Caco-2 (cell line): Measurements from ENCODE around the gene RGS17. TPM values are rescaled to one million over a fixed set of nuclear protein-coding genes. Genes with fewer than 3 reads are reported as not detected.

Source experiments
- BruUV-seq: library from RNA; stranded (reverse); fragments of 400-500 nt; replicated peaks from 2 replicates; lab custom pipeline; 2021; lab: Mats Ljungman, UMichigan
- CTCF ChIA-PET: fragments of 300-600 bp; sonication (Branson Sonifier 250); formaldehyde crosslinking; loops from one replicate; lab custom pipeline; 2022; ENCODE audit warnings: antibody characterized with exemption; lab: Charles Lee
- POLR2A ChIA-PET: fragments of 300-600 bp; sonication (Branson Sonifier 250); formaldehyde crosslinking; loops from one replicate; lab custom pipeline; 2022; ENCODE audit warnings: antibody characterized with exemption; lab: Charles Lee
- DNase-seq, 2 experiments: peaks; one replicate each; pipeline versions ENCODE4 v3.0.0 to v3.0.0-alpha.2; 2020 to 2022
- H3K27me3 ChIP-seq: replicated peaks from 2 replicates; pipeline ENCODE4 v1.6.0; 2011; ENCODE audit warnings: low read length; ENCODE audit not compliant: control insufficient read depth, insufficient read depth
- H3K36me3 ChIP-seq: 2 replicates; pipeline ENCODE4 v1.5.1; 2011; ENCODE audit warnings: low read length; ENCODE audit not compliant: control insufficient read depth, insufficient read depth
- H3K4me1 ChIP-seq: fragments of 250-450 bp; sonication (Bioruptor Pico); 2 replicates; pipeline ENCODE4 v1.5.1; 2020; ENCODE audit warnings: mild to moderate bottlenecking
- H3K4me3 ChIP-seq: 2 replicates; pipeline ENCODE4 v1.5.1; 2011; ENCODE audit warnings: low read depth, mild to moderate bottlenecking, control low read depth, low read length
- H3K9me3 ChIP-seq: fragments of 250-450 bp; sonication (Bioruptor Pico); 2 replicates; pipeline ENCODE4 v1.5.1; 2020; ENCODE audit warnings: mild to moderate bottlenecking, moderate library complexity
- H3K27ac Mint-ChIP-seq: one replicate; pipeline ENCODE4 v1.8.0; 2022; ENCODE audit warnings: mixed read lengths; ENCODE audit not compliant: unreplicated experiment
- H3K27me3 Mint-ChIP-seq: one replicate; pipeline ENCODE4 v1.8.0; 2022; ENCODE audit warnings: mixed read lengths; ENCODE audit not compliant: insufficient read depth, unreplicated experiment
- H3K36me3 Mint-ChIP-seq: one replicate; pipeline ENCODE4 v1.8.0; 2022; ENCODE audit warnings: mild to moderate bottlenecking, mixed read lengths; ENCODE audit not compliant: insufficient read depth, unreplicated experiment
- H3K4me1 Mint-ChIP-seq: one replicate; pipeline ENCODE4 v1.8.0; 2022; ENCODE audit warnings: low read depth, mixed read lengths; ENCODE audit not compliant: unreplicated experiment
- H3K4me3 Mint-ChIP-seq: one replicate; pipeline ENCODE4 v1.8.0; 2022; ENCODE audit warnings: mild to moderate bottlenecking, moderate library complexity, mixed read lengths; ENCODE audit not compliant: unreplicated experiment
- H3K9me3 Mint-ChIP-seq: one replicate; pipeline ENCODE4 v1.8.0; 2022; ENCODE audit warnings: mixed read lengths; ENCODE audit not compliant: unreplicated experiment
- CTCF ChIP-seq, 2 experiments: fragments of 200-600 bp in 1 of 2; IDR thresholded peaks; 1 replicate in 1 of 2; 2 replicates in 1 of 2; pipeline versions ENCODE4 v1.5.1 to v1.8.0; 2011 to 2022; ENCODE audit warnings: antibody characterized with exemption in 1 of 2, control low read depth in 1 of 2, inconsistent platforms in 1 of 2, low read depth in 1 of 2, low read length in 1 of 2, mild to moderate bottlenecking in 1 of 2, moderate library complexity in 1 of 2; ENCODE audit not compliant: insufficient read depth in 1 of 2, severe bottlenecking in 1 of 2, unreplicated experiment in 1 of 2
- intact Hi-C: fragments of 100-400 bp; cut with micrococcal nuclease; formaldehyde crosslinking; loops from one replicate; pipeline ENCODE4 v1.10.0; 2022; ENCODE audit not compliant: unreplicated experiment
- total RNA-seq: library from RNA; stranded (reverse); gene quantifications from 2 replicates; pipeline ENCODE4 v1.2.3, GENCODE V29; 2022

RGS17 gene
- total RNA-seq, 1 experiment from 2014 or later = not detected

GRCh38 chr6:153070756-153071155 is 60.3 kb downstream of the RGS17 start:
- no peak for DNase-seq
- no TSS peak for BruUV-seq
- H3K4me3 Mint-ChIP-seq = no peak overlapping the region

GRCh38 chr6:153069897-153070296 is 61.2 kb downstream of the RGS17 start:
- Histone ChIP-seq H3K9me3 (no peaks in the 10 kb centered on the region), H3K4me3 (no peak overlapping the region), H3K27me3 (no peaks in the 10 kb centered on the region), H3K36me3 (no peaks in the 10 kb centered on the region), H3K4me1 (no peaks in the 10 kb centered on the region)
- intact Hi-C loops = no loop called here
- Mint-ChIP-seq H3K27me3 (no peaks in the 10 kb centered on the region), H3K4me1 (no peaks in the 10 kb centered on the region), H3K27ac (no peak overlapping the region), H3K36me3 (no peaks in the 10 kb centered on the region), H3K9me3 (no peaks in the 10 kb centered on the region), H3K4me3 (no peak overlapping the region)
- DNase-seq = no peak
- no peak for TF ChIP-seq CTCF (IDR thresholded peaks at IDR 0.05; ENCODE audit: insufficient read depth in 1 of 2, low read depth in 1 of 2, low read length in 1 of 2, severe bottlenecking in 1 of 2, unreplicated experiment in 1 of 2)
- no TSS peak for BruUV-seq
- ChIA-PET CTCF (no interaction called here), POLR2A (no interaction called here)

More at GRCh38 chr6:153070756-153071155, 60.3 kb downstream of the RGS17 start:
- H3K9me3 Mint-ChIP-seq = no peaks in the 10 kb centered on the region
- H3K27me3 ChIP-seq = no peaks in the 10 kb centered on the region
- no peak for TF ChIP-seq CTCF (IDR thresholded peaks at IDR 0.05; ENCODE audit: insufficient read depth in 1 of 2, low read depth in 1 of 2, low read length in 1 of 2, severe bottlenecking in 1 of 2, unreplicated experiment in 1 of 2)
- H3K36me3 Mint-ChIP-seq = no peaks in the 10 kb centered on the region
- H3K27ac Mint-ChIP-seq = no peak overlapping the region
- H3K36me3 ChIP-seq = no peaks in the 10 kb centered on the region
- intact Hi-C loops = no loop called here
- no peaks in the 10 kb centered on the region for H3K9me3 ChIP-seq
- no peaks in the 10 kb centered on the region for H3K4me1 Mint-ChIP-seq
- CTCF ChIA-PET = no interaction called here
- POLR2A ChIA-PET = no interaction called here
- no peaks in the 10 kb centered on the region for H3K27me3 Mint-ChIP-seq
- no peaks in the 10 kb centered on the region for H3K4me1 ChIP-seq
- no peak overlapping the region for H3K4me3 ChIP-seq

GRCh38 chr6:153065222-153065621 is 65.9 kb downstream of the RGS17 start:
- no peaks in the 10 kb centered on the region for H3K36me3 ChIP-seq
- H3K4me1 Mint-ChIP-seq = no peaks in the 10 kb centered on the region
- no peak overlapping the region for H3K4me3 ChIP-seq
- ChIA-PET POLR2A (no interaction called here), CTCF (no interaction called here)
- no peaks in the 10 kb centered on the region for H3K36me3 Mint-ChIP-seq
- H3K9me3 ChIP-seq = peaks cover 7% of the 10 kb centered on the region; the same call in 1 of the 2 replicates
- no peak overlapping the region for H3K27ac Mint-ChIP-seq
- no peak overlapping the region for H3K4me3 Mint-ChIP-seq
- no peaks in the 10 kb centered on the region for H3K27me3 Mint-ChIP-seq
- H3K4me1 ChIP-seq = no peaks in the 10 kb centered on the region
- BruUV-seq = no TSS peak
- no peaks in the 10 kb centered on the region for H3K27me3 ChIP-seq
- TF ChIP-seq CTCF (IDR thresholded peaks at IDR 0.05; ENCODE audit: insufficient read depth in 1 of 2, low read depth in 1 of 2, low read length in 1 of 2, severe bottlenecking in 1 of 2, unreplicated experiment in 1 of 2) = no peak
- intact Hi-C loops = no loop called here
- DNase-seq = no peak
- H3K9me3 Mint-ChIP-seq = peaks cover 10% of the 10 kb centered on the region
